Dedifferentiated amniotic fluid mesenchymal stem cell (primary cell): Measurements from ENCODE around the gene HNRNPH3.
A peak's percentile ranks its signal among the peaks of the same experiment; 100 is the strongest.

Source experiments
- DNase-seq: peaks from one replicate; pipeline ENCODE4 v3.0.0-alpha.2; 2016; ENCODE audit errors: extremely low spot score

Gene HNRNPH3

GRCh38 chr10:68332259-68333057 lies 594 bp downstream of the HNRNPH3 start, which contains the start of gene PBLD:
PBLD (minus strand) TSS chr10:68332928; CDS start chr10:68306844, 26,084 bp downstream.
- DNase-seq = peak; percentile 55

GRCh38 chr10:68333058-68333395 lies 1.2 kb downstream of the HNRNPH3 start:
- DNase-seq = peak; percentile 45

- DNase-seq = no peak
Measured at GRCh38 chr10:68333440-68334431, 1.9 kb downstream of the HNRNPH3 start.

- DNase-seq = no peak
Measured at GRCh38 chr10:68334672-68335467, 3.0 kb downstream of the HNRNPH3 start.

GRCh38 chr10:68336754-68337351 lies 5.0 kb downstream of the HNRNPH3 start:
- DNase-seq = no peak

- DNase-seq = no peak
Measured at GRCh38 chr10:68340358-68341080, 8.7 kb downstream of the HNRNPH3 start.

- no peak for DNase-seq
Measured at GRCh38 chr10:68342909-68343516, 11.1 kb downstream of the HNRNPH3 start.

- no peak for DNase-seq
Measured at GRCh38 chr10:68345621-68346020, 13.8 kb downstream of the HNRNPH3 start.

GRCh38 chr10:68346774-68347173 lies 14.9 kb downstream of the HNRNPH3 start:
- no peak for DNase-seq

GRCh38 chr10:68348265-68348741 lies 16.4 kb downstream of the HNRNPH3 start:
- peak; percentile 33 for DNase-seq

- DNase-seq = no peak
Measured at GRCh38 chr10:68353537-68353936, 21.7 kb downstream of the HNRNPH3 start.

- DNase-seq = no peak
Measured at GRCh38 chr10:68359189-68359588, 27.3 kb downstream of the HNRNPH3 start.

GRCh38 chr10:68362590-68362989 lies 30.7 kb downstream of the HNRNPH3 start:
- DNase-seq = no peak

- no peak for DNase-seq
Measured at GRCh38 chr10:68364101-68364886, 32.4 kb downstream of the HNRNPH3 start.

- DNase-seq = no peak
Measured at GRCh38 chr10:68365611-68366010, 33.7 kb downstream of the HNRNPH3 start.

GRCh38 chr10:68366600-68366999 lies 34.7 kb downstream of the HNRNPH3 start:
- DNase-seq = no peak

GRCh38 chr10:68367121-68367520 lies 35.3 kb downstream of the HNRNPH3 start:
- no peak for DNase-seq

GRCh38 chr10:68371604-68372003 lies 39.7 kb downstream of the HNRNPH3 start:
- no peak for DNase-seq

GRCh38 chr10:68385740-68386139 lies 53.9 kb downstream of the HNRNPH3 start:
- DNase-seq = peak; percentile 5
